Left colon (tissue), 2 donors: Measurements from ENCODE around the gene MESP1. TPM values are rescaled to one million over a fixed set of nuclear protein-coding genes. Genes with fewer than 3 reads are reported as not detected.
A peak's percentile ranks its signal among the peaks of the same experiment; 100 is the strongest.

Source experiments
- ATAC-seq: fragments of 200-7000 bp; cut with Tn5 transposase; one replicate; pipeline ENCODE4 v1.9.1; 2020; ENCODE audit warnings: mild to moderate bottlenecking, moderate library complexity
- DNase-seq, 2 donors: peaks; one replicate each; pipeline ENCODE4 v3.0.0-alpha.2; 2020
- intact Hi-C, 2 donors: fragments of 100-400 bp; cut with DNase I in 1 of 2; cut with micrococcal nuclease in 1 of 2; formaldehyde crosslinking; loops; one replicate each; pipeline versions ENCODE4 v1.11.2 to v1.14.0; 2022; cut with DNase I, micrococcal nuclease
- total RNA-seq, 2 donors: library from RNA; stranded (reverse); fragmentation: NEBNext Ultra II Directional; extraction: Animal tissue kit (Norgen Biotek cat#: 25700); gene quantifications; one replicate each; pipeline ENCODE4 v1.2.1, GENCODE V29; 2021
- donor health status: DM: no; HTN: no; CAD: no.
- donor health status: DM: yes; HTN: yes; CAD: no.

The MESP1 gene
- total RNA-seq, 2 donors from 2014 or later, result 9.7 to 13.4 TPM

DNA sequence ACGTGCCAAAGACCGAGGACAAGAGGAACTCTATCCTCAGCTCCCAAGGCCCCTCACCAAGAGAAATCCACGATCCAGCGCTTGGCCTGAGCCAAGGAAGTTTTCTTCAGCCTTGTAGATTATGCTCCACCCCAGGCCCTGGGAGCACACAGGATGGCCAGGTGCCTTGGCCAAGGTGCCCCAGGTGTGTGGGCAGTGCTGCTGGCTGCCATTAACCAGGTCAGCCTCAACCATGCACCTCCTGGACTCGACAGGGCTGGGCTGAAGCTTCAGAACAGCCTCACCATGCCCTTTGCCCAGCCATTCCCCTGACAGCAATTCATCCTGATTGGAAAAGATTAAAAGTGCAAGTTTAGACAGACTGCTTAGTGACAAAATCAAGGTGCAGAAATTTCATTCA, 10.9 kb upstream of the MESP1 start:
- ATAC-seq, result peak; percentile 85
- peak in 1 of 2 donors; percentile 65 for DNase-seq
- intact Hi-C loops, result no loop called here

DNA sequence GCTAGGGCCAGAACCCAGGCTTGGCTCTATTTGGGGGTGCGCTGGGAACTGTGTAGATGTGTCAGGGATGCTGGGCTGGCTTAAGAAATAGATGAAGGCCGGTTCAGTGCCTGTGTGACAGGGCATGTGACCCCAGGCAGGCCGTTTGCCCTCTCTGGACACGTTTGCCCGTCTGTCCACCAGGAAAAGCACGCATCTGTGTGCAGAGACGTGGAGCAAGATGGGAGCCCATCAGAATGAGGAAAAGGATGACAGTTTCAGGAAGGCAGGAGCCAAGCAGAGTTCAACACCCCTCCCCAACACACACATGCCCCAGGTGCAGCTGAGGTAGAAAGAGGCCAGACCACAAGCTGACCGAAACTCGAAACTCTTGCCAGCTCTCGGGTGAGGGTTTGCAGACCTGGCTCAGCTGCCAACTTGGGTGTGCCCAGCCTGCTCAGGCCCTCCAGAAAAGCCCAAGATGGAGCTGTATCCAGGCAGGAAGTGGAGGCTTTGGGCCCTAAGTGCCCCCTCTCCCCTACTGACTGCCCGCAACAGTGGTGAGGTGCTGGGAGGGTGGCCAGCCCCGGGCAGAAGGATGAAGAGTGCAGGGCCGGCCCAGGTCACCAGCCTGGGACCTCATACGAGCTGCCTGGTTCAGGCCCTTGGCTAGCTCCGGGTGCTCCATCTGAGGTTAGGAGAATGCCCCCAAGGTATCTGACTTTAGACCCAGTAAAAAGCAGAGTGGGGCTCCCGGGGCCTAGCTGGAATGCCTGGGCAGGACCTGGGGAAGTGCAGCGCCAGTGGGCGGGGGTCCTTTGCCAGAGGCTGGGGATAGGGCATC, 10.2 kb upstream of the MESP1 start:
- DNase-seq (peak in 1 of 2 donors; percentile 68), ATAC-seq (peak; percentile 22)
- intact Hi-C loops, result no loop called here

GRCh38 chr15:89760303-89761008, 9.4 kb upstream of the MESP1 start:
- DNase-seq (peak; percentile 71 to 90), ATAC-seq (peak; percentile 77)
- intact Hi-C loops, result no loop called here

GRCh38 chr15:89759835-89760234, 8.8 kb upstream of the MESP1 start:
- DNase-seq (no peak), ATAC-seq (no peak)
- intact Hi-C loops, result loop anchor here in 1 of 2 donors (10.0 kb wide), 1 partner anchor 115 kb away; no protein-coding TSS in a partner anchor

DNA sequence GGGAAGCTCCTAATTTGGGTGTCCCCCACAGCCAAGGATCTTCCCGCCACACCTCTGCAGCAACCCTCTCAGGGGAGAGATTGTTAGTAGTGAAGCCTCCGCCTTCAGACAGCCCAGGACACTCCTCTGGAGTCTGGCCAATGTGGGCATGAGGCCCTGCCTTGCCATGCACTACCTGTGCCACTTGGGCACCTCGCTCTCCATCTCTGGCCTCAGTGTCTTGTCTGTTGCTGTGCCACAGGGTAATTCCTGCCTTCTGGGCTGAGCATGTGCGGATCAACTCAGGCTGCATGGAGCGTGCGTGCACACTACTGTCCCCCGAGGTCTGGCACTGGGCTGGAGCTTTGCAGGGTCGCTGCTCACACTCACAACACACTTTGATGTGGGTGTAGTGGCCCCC, 7.9 kb upstream of the MESP1 start:
- intact Hi-C loops, result loop anchor here in 1 of 2 donors (10.0 kb wide), 1 partner anchor 116 kb away; no protein-coding TSS in a partner anchor
- ATAC-seq (no peak), DNase-seq (no peak)

DNA sequence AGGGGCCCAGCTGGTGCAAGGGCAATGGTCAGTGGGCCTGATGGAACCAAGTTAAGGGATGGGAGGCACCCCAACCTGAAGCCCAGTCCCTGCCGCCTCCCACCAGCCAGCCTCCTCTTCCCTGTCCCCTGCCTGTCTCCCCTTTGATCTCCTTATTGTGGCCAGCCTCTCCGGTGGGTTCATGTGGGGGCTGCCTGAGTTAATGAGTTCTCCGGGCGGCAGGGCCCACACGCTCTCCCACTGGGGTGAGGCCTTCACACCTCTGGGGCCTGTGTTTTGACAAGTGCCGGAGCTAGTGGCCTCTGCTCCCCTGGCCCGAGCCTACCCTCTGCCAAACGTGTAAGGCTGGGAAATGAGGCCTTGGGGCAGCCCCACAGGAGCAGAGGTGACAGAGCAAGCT, 7.2 kb upstream of the MESP1 start:
- intact Hi-C loops, result loop anchor here in 1 of 2 donors (10.0 kb wide), 1 partner anchor 117 kb away; no protein-coding TSS in a partner anchor
- DNase-seq (no peak), ATAC-seq (no peak)

DNA sequence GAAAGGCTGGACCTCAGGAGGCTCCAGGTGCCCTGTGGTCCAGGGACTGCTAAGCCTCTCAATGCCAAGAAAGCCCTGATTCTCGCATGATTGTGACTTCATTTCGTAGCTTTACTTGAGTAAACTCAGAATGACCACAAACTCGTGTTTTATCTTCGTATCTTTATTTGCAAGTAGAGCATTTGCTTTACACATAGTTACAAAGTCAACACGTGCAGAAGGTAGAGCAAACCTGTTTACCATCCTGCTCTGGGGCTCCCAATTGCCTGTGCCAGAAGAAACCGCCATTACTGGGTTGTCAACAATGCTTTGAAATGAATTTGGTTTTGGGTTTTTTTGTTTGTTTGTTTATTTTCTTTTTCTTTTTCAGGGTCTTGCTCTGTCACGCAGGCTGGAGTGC, 5.8 kb upstream of the MESP1 start:
- no peak for ATAC-seq
- DNase-seq, result no peak
- intact Hi-C loops, result loop anchor here in 1 of 2 donors (10.0 kb wide), 1 partner anchor 118 kb away; no protein-coding TSS in a partner anchor

- intact Hi-C loops, result loop anchor here in 1 of 2 donors (10.0 kb wide), 1 partner anchor 119 kb away; no protein-coding TSS in a partner anchor
- DNase-seq (no peak), ATAC-seq (no peak)
Measured at GRCh38 chr15:89755701-89756100, 4.7 kb upstream of the MESP1 start.

GRCh38 chr15:89754361-89755154, 3.5 kb upstream of the MESP1 start:
- no peak for DNase-seq
- intact Hi-C loops, result loop anchor here in 1 of 2 donors (10.0 kb wide), 1 partner anchor 120 kb away; no protein-coding TSS in a partner anchor
- ATAC-seq, result no peak

GRCh38 chr15:89753855-89754254, 2.8 kb upstream of the MESP1 start:
- DNase-seq, result no peak
- ATAC-seq, result no peak
- intact Hi-C loops, result loop anchor here in 1 of 2 donors (10.0 kb wide), 1 partner anchor 121 kb away; no protein-coding TSS in a partner anchor

GRCh38 chr15:89751748-89752147, 699 bp upstream of the MESP1 start:
- ATAC-seq, result no peak
- intact Hi-C loops, result loop anchor here in 1 of 2 donors (10.0 kb wide), 1 partner anchor 123 kb away; no protein-coding TSS in a partner anchor
- no peak for DNase-seq

DNA sequence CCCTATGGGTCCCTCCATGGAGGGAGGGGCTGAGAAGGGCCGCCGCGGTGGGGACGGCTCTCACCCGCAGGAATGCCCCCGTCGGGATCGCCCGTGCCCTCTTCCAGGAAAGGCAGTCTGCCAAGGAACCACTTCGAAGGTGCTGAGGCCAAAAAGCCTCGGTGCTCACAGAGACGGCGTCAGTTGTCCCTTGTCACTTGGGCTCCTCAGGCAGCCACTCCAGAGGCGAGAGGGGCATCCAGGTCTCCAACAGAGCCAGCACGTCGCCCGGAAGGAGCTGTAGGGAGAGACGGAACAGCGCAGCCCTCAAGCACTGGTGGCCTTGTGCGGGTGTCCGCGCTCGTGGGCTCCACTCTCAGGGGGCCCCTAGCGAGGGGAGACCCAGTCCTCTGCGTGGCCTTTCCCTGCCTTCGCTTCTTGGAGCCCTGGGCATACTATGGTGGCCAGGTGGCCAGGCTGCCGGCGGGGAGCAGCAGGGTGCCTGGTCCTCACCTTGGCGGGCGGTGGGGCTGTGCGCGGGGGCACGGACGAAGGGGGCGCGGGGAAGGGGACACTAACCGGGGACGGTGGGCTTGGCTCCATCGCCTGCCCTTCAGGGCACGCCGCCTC, 994 bp downstream of the MESP1 start:
- DNase-seq (peak in 1 of 2 donors; percentile 45), ATAC-seq (peak; percentile 36)

GRCh38 chr15:89749526-89749925, 1.5 kb downstream of the MESP1 start:
- no peak for ATAC-seq
- no peak for DNase-seq
- intact Hi-C loops, result no loop called here

More for the DNA sequence above, 994 bp downstream of the MESP1 start:
- intact Hi-C loops, result loop anchor here in 1 of 2 donors (10.0 kb wide), 1 partner anchor 125 kb away; no protein-coding TSS in a partner anchor

DNA sequence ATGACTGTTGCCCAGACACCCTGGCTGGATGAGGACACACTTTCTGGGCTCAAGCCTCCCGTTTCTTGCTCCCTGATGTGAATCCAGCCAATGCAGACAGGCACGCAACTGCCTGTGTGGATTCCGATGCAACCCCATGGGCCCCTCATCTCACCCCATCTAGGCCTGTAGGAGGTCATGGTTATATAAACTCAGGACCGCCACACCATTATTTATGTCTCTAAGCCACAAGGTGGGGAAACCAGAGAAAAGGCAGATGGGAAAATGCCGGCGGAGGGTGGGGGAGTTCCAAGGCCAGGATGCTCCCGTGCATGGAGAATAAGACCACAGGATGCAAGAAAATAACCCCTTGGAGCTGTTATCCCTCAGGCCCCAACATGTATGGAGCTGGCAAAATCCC, 2.0 kb downstream of the MESP1 start:
- ATAC-seq (no peak), DNase-seq (no peak)
- intact Hi-C loops, result no loop called here

DNA sequence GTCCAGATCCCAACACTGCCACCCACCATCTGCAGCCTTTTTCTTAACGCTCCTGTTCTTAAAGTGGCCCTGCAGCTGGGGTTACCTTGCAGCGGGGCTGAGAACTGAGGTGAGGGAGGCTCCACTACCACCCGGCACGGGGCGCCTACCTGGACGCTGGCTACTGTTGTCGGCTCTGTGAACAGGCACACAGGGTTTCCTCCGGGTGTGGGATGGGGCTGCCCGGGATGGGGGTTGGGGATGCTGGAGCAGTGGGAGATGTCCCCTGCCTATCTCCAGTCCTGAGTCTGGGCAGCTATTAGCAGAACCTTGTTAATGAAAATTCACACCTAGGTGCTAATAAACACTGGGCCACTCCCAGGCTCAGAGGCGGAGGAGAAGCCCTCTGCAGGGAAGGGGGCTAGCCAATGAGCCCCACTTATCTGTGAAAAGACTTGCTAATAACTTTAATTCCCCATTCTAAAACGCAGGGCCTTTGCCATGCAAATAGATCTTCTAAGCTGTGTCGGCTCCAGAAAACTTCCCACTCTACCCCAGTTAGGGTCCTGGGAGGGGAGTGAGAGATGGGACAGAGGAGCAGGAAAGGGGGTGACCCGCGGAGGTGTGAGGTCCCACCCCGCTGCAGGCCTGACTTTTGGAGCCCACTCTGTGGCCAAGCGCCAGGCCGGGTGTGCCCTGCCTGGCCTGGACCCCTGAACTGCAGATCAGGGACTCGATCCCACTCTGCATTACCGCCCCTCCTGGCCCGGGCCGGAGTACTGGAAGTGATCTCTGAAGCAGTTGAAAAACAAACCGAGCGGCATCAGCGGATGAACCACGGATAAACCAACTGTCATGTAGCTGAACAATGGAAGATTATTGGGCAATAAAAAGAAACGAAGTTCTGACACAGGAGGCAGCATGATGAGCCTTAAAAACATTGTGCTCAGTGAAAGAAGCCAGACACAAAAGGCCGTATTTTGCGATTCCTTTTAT, 3.1 kb downstream of the MESP1 start:
- ATAC-seq (no peak), DNase-seq (no peak)
- intact Hi-C loops, result no loop called here

DNA sequence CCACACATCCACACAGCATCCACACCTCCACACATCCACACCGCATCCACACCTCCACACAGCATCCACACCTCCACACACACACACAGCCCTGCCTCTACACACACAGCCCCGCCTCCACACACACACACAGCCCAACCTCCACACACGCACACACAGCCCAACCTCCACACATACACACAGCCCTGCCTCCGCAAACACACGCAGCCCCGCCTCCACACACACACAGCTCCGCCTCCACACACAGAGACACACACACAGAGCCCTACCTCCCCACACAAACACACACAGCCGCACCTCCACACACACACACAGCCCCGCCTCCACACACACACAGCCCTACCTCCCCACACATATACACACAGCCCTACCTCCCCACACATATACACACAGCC, 4.7 kb downstream of the MESP1 start:
- peak; percentile 35 for ATAC-seq
- intact Hi-C loops, result no loop called here
- DNase-seq, result peak in 1 of 2 donors; percentile 30

- no peak for ATAC-seq
- DNase-seq, result no peak
- intact Hi-C loops, result no loop called here
Measured at GRCh38 chr15:89745768-89746167, 5.3 kb downstream of the MESP1 start.
